Trophoblast cell (in vitro differentiated cells and primary cell): ENCODE data around the gene DSE.

Source experiments
- DNase-seq, 2 donors: peaks; one replicate each; pipeline ENCODE4 v3.0.0-alpha.2; 2016
- H2AFZ ChIP-seq: 2 replicates; pipeline ENCODE4 v1.6.1; 2013; ENCODE audit warnings: low read length, moderate library complexity, mild to moderate bottlenecking; ENCODE audit not compliant: insufficient read depth, poor library complexity
- H2AK5ac ChIP-seq: 2 replicates; pipeline ENCODE4 v1.6.1; 2013; ENCODE audit warnings: mild to moderate bottlenecking, low read length
- H2BK120ac ChIP-seq: 2 replicates; pipeline ENCODE4 v1.6.1; 2013; ENCODE audit warnings: low read length, mild to moderate bottlenecking, moderate library complexity; ENCODE audit not compliant: insufficient read depth, poor library complexity
- H2BK12ac ChIP-seq: 2 replicates; pipeline ENCODE4 v1.6.1; 2013; ENCODE audit warnings: mild to moderate bottlenecking, low read length, moderate library complexity
- H2BK5ac ChIP-seq: 2 replicates; pipeline ENCODE4 v1.6.1; 2013; ENCODE audit warnings: low read length, low read depth, moderate library complexity, mild to moderate bottlenecking; ENCODE audit not compliant: poor library complexity
- H3K14ac ChIP-seq: 2 replicates; pipeline ENCODE4 v1.6.1; 2013; ENCODE audit warnings: mild to moderate bottlenecking, low read length
- H3K18ac ChIP-seq: 2 replicates; pipeline ENCODE4 v1.6.1; 2013; ENCODE audit warnings: mild to moderate bottlenecking, low read length
- H3K23ac ChIP-seq: 2 replicates; pipeline ENCODE4 v1.6.1; 2013; ENCODE audit warnings: low read length
- H3K27ac ChIP-seq: 2 replicates; pipeline ENCODE4 v1.5.1; 2013; ENCODE audit warnings: low read depth, mild to moderate bottlenecking, inconsistent platforms, low read length, moderate library complexity
- H3K27me3 ChIP-seq: 2 replicates; pipeline ENCODE4 v1.6.1; 2013; ENCODE audit warnings: inconsistent platforms, mild to moderate bottlenecking, low read length, moderate library complexity; ENCODE audit not compliant: insufficient read depth
- H3K36me3 ChIP-seq, 2 experiments: 1 replicate in 1 of 2; 2 replicates in 1 of 2; pipeline ENCODE4 v1.6.1; 2013; ENCODE audit warnings: low read length in 2 of 2, mild to moderate bottlenecking in 2 of 2, moderate library complexity in 1 of 2; ENCODE audit not compliant: insufficient read depth in 2 of 2, control insufficient read depth in 1 of 2
- H3K4ac ChIP-seq: 2 replicates; pipeline ENCODE4 v1.6.1; 2013; ENCODE audit warnings: low read depth, mild to moderate bottlenecking, low read length, moderate library complexity
- H3K4me1 ChIP-seq, 2 experiments: 1 replicate in 1 of 2; 2 replicates in 1 of 2; pipeline ENCODE4 v1.6.1; 2013; ENCODE audit warnings: low read length in 2 of 2, mild to moderate bottlenecking in 2 of 2, moderate library complexity in 1 of 2; ENCODE audit not compliant: insufficient read depth in 2 of 2, control insufficient read depth in 1 of 2
- H3K4me2 ChIP-seq: 2 replicates; pipeline ENCODE4 v1.6.1; 2013; ENCODE audit warnings: inconsistent platforms, mild to moderate bottlenecking, low read length, moderate library complexity
- H3K4me3 ChIP-seq: 2 replicates; pipeline ENCODE4 v1.5.1; 2013; ENCODE audit warnings: mild to moderate bottlenecking, low read depth, low read length, inconsistent platforms
- H3K79me1 ChIP-seq: one replicate; pipeline ENCODE4 v1.6.1; 2013; ENCODE audit warnings: low read length
- H3K79me2 ChIP-seq: 2 replicates; pipeline ENCODE4 v1.6.1; 2013; ENCODE audit warnings: low read length, mild to moderate bottlenecking; ENCODE audit not compliant: control insufficient read depth, insufficient read depth, poor library complexity
- H3K9ac ChIP-seq: 2 replicates; pipeline ENCODE4 v1.6.1; 2013; ENCODE audit warnings: mild to moderate bottlenecking, low read length
- H3K9me3 ChIP-seq: 2 replicates; pipeline ENCODE4 v1.6.1; 2013; ENCODE audit warnings: low read depth, mild to moderate bottlenecking, control low read depth, inconsistent platforms, low read length; ENCODE audit not compliant: insufficient read depth
- H4K12ac ChIP-seq: 2 replicates; pipeline ENCODE4 v1.6.1; 2013; ENCODE audit warnings: low read depth, mild to moderate bottlenecking, low read length, moderate library complexity
- H4K8ac ChIP-seq: 2 replicates; pipeline ENCODE4 v1.6.1; 2013; ENCODE audit warnings: low read depth, mild to moderate bottlenecking, low read length, moderate library complexity
- H4K91ac ChIP-seq: one replicate; pipeline ENCODE4 v1.6.1; 2013; ENCODE audit warnings: low read depth, mild to moderate bottlenecking, low read length, moderate library complexity
- WGBS: extraction: QIAGEN DNeasy Blood & Tissue Kit; methylation state at CpG from one replicate; pipeline ENCODE4 v1.1.7; 2013; ENCODE audit warnings: missing lambda C conversion rate; ENCODE audit not compliant: insufficient read length, insufficient coverage; ENCODE audit errors: extremely low coverage; 5-methylcytosine and 5-hydroxymethylcytosine counted together

The DSE gene

DNA sequence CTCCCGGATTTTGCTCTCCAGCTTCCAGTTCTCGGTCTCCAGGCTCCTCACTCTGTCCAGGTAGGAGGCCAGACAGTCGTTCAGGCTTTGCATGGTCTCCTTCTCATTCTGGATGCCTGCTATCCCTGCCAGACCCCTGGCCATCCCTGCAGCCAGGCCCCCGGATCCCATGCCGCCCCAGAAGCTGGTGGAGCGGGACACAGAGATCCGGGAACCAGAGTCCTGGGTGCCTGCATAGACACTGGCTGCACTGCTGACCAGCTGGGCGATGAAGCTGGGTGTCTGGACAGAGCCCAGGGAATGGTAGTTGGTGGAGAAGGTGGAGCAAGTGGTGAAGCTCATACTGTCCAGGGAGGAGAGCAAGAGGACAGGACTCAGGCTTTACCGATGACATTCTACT is 87.5 kb downstream of the DSE start:
- Histone ChIP-seq H3K79me1 (no peaks in the 10 kb centered on the region), H3K79me2 (no peaks in the 10 kb centered on the region), H3K4ac (no peak overlapping the region), H2AK5ac (no peak overlapping the region), H2BK5ac (no peak overlapping the region), H4K91ac (no peak overlapping the region), H2BK12ac (no peak overlapping the region), H4K12ac (no peak overlapping the region), H3K14ac (no peak overlapping the region), H3K4me3 (no peak overlapping the region), H3K4me1 (peaks cover 7 to 8% of the 10 kb centered on the region in 2 experiments), H3K9ac (no peak overlapping the region), H3K23ac (no peak overlapping the region), H3K18ac (no peak overlapping the region), H3K27me3 (no peaks in the 10 kb centered on the region), H4K8ac (no peak overlapping the region), H3K27ac (no peak overlapping the region), H3K4me2 (no peak overlapping the region), H3K9me3 (no peaks in the 10 kb centered on the region), H2AFZ (no peak overlapping the region), H2BK120ac (no peak overlapping the region), H3K36me3 (no peaks in the 10 kb centered on the region)
- no CpG with 5 or more reads among the region's 9 CpGs for WGBS
- DNase-seq: no peak

DNA sequence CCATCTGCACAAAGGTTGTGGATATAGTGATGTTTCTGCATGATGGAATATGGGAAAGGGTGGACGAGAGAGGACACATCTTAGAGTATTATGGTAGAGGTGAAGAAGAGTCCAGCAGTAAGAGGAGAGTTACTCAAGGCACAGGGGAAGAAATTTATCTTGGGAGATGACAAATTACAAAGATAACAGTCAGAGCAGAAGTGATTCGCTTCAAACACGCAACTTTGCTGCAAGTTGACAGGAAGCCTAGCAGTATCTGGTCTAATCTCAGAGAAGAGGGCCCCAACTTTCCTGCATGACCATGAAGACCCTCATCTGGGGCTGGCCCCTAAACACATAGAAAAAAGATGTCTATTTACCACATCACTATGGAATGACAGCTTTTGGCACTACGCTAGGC is 89.2 kb downstream of the DSE start:
- H3K9ac ChIP-seq: no peak overlapping the region
- no peak overlapping the region for H3K14ac ChIP-seq
- H2BK12ac ChIP-seq: no peak overlapping the region
- no peak overlapping the region for H3K4ac ChIP-seq
- H3K4me2 ChIP-seq: no peak overlapping the region
- no peak overlapping the region for H2AFZ ChIP-seq
- H3K79me1 ChIP-seq: no peaks in the 10 kb centered on the region
- peaks cover 7 to 8% of the 10 kb centered on the region in 2 experiments for H3K4me1 ChIP-seq
- no peaks in the 10 kb centered on the region for H3K79me2 ChIP-seq
- no CpG with 5 or more reads among the region's 4 CpGs for WGBS
- H3K23ac ChIP-seq: no peak overlapping the region
- no peak overlapping the region for H4K8ac ChIP-seq
- peak in 1 of 2 donors; percentile 20 for DNase-seq
- no peak overlapping the region for H3K4me3 ChIP-seq
- H2BK120ac ChIP-seq: no peak overlapping the region
- H3K9me3 ChIP-seq: no peaks in the 10 kb centered on the region
- no peak overlapping the region for H3K27ac ChIP-seq
- H3K27me3 ChIP-seq: no peaks in the 10 kb centered on the region
- no peak overlapping the region for H4K12ac ChIP-seq
- no peak overlapping the region for H2BK5ac ChIP-seq
- H3K18ac ChIP-seq: no peak overlapping the region
- no peak overlapping the region for H4K91ac ChIP-seq
- H3K36me3 ChIP-seq: no peaks in the 10 kb centered on the region
- no peak overlapping the region for H2AK5ac ChIP-seq

DNA sequence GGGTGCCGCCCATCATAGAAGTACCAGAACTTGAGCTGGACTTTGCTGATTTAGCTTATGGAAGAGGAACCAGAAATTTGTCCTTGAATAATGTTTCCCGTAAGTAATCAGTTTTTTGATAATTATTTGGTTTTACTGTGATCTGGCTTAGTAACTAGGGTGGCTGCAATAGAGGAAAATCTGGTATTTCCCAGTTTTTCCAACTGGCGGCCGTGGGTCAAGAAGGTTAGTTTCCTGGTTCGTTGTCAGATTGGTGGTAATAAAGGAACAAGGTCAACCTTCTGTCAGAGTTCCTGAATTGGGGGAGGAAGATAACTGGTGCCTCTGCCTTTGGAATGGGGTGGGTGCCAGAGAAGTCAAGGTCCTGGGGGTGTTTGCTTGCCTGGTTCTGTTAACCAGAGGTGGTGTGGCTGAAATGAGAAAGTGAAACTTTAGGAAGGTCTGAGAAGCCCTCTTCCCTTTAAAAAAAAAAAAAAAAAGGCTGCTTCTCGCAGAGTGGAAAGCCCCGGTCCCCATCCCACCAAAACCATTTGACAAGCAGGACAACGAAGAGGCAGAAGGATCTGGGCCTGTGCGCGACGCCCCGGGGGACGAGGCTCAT is 90.7 kb downstream of the DSE start, which contains the start of gene CALHM6:
TSS of gene CALHM6 (plus strand) at position 45 of the 601 bp plus-strand sequence. CDS start at position 600, 555 bp downstream.
- H3K18ac ChIP-seq: no peak within 1 kb of the TSS
- no peaks in the 10 kb centered on the region for H3K9me3 ChIP-seq
- H2BK5ac ChIP-seq: no peak within 1 kb of the TSS
- no CpG with 5 or more reads among the region's 13 CpGs for WGBS
- H3K27me3 ChIP-seq: no peaks in the 10 kb centered on the region
- no peak within 1 kb of the TSS for H2BK120ac ChIP-seq
- peak within 1 kb of the TSS; percentile 76 for H3K4me3 ChIP-seq
- H3K36me3 ChIP-seq: no peaks in the 10 kb centered on the region
- H3K27ac ChIP-seq: no peak within 1 kb of the TSS
- H3K4me1 ChIP-seq: peaks cover 7 to 8% of the 10 kb centered on the region in 2 experiments
- H4K12ac ChIP-seq: no peak within 1 kb of the TSS
- no peak for DNase-seq
- H3K23ac ChIP-seq: no peak within 1 kb of the TSS
- peak within 1 kb of the TSS; percentile 26 for H2AFZ ChIP-seq
- no peak within 1 kb of the TSS for H4K91ac ChIP-seq
- H2BK12ac ChIP-seq: no peak within 1 kb of the TSS
- no peak within 1 kb of the TSS for H2AK5ac ChIP-seq
- H3K4me2 ChIP-seq: peak within 1 kb of the TSS; percentile 95
- H3K14ac ChIP-seq: no peak within 1 kb of the TSS
- no peak within 1 kb of the TSS for H3K4ac ChIP-seq
- H4K8ac ChIP-seq: peak within 1 kb of the TSS; percentile 37
- H3K79me2 ChIP-seq: no peaks in the 10 kb centered on the region
- peak within 1 kb of the TSS; percentile 64 for H3K9ac ChIP-seq
- H3K79me1 ChIP-seq: no peaks in the 10 kb centered on the region

DNA sequence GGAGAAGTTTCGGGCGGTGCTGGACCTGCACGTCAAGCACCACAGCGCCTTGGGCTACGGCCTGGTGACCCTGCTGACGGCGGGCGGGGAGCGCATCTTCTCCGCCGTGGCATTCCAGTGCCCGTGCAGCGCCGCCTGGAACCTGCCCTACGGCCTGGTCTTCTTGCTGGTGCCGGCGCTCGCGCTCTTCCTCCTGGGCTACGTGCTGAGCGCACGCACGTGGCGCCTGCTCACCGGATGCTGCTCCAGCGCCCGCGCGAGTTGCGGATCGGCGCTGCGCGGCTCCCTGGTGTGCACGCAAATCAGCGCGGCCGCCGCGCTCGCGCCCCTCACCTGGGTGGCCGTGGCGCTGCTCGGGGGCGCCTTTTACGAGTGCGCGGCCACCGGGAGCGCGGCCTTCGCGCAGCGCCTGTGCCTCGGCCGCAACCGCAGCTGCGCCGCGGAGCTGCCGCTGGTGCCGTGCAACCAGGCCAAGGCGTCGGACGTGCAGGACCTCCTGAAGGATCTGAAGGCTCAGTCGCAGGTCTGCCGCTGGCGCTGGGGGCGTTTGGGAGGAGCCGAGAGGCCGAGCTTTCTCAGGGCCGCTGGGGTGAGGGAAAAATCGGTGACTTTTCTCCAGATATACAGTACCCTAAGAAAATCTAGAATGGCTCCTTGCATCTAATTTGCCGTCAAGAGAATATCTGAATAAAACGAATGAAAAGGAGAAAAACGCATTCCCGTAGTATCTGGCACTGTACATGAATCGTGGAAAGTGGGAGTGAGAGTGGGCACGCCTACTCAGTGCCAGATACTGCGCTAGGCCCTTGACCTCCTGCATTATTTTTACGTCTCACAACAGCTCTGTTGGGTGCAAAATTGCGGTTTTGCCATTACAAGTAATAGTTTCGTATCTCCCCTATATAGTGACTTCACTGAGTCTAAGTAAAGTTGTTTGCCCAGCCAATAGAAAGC is 91.5 kb downstream of the DSE start:
- H4K12ac ChIP-seq: no peak overlapping the region
- no peaks in the 10 kb centered on the region for H3K79me1 ChIP-seq
- no peak overlapping the region for H3K23ac ChIP-seq
- H3K9ac ChIP-seq: peak overlapping the region; percentile 64
- no peaks in the 10 kb centered on the region for H3K27me3 ChIP-seq
- WGBS: no CpG with 5 or more reads among the region's 84 CpGs
- no peak overlapping the region for H3K27ac ChIP-seq
- no peak overlapping the region for H2BK12ac ChIP-seq
- no peak overlapping the region for H3K14ac ChIP-seq
- H3K4me2 ChIP-seq: peak overlapping the region; percentile 95
- no peaks in the 10 kb centered on the region for H3K36me3 ChIP-seq
- peak; percentile 91 to 92 for DNase-seq
- no peak overlapping the region for H4K91ac ChIP-seq
- H2AFZ ChIP-seq: peak overlapping the region; percentile 26
- H3K79me2 ChIP-seq: no peaks in the 10 kb centered on the region
- H3K9me3 ChIP-seq: no peaks in the 10 kb centered on the region
- H3K18ac ChIP-seq: no peak overlapping the region
- no peak overlapping the region for H2AK5ac ChIP-seq
- H3K4me3 ChIP-seq: peak overlapping the region; percentile 76
- H3K4ac ChIP-seq: no peak overlapping the region
- H4K8ac ChIP-seq: peak overlapping the region; percentile 37
- no peak overlapping the region for H2BK120ac ChIP-seq
- peaks cover 7 to 8% of the 10 kb centered on the region in 2 experiments for H3K4me1 ChIP-seq
- H2BK5ac ChIP-seq: no peak overlapping the region
